IPS DF 6.9 (cell line): Measurements from ENCODE around the gene STX8.
"Not testable (repeated sequence)": the region's sequence is repeated elsewhere in the genome, so short reads cannot be mapped to it uniquely, and the experiment has no call there.

Experiments used
- DNase-seq: peaks from one replicate; pipeline ENCODE4 v3.0.0-alpha.2; 2013; ENCODE audit warnings: low read depth, low spot score
- H3K27ac ChIP-seq: one replicate; pipeline ENCODE4 v1.5.1; 2013; ENCODE audit warnings: low read length, control low read depth
- H3K27me3 ChIP-seq: 2 replicates; pipeline ENCODE4 v1.6.1; 2013; ENCODE audit warnings: mild to moderate bottlenecking, low read length; ENCODE audit not compliant: control insufficient read depth, insufficient read depth
- H3K36me3 ChIP-seq: 2 replicates; pipeline ENCODE4 v1.6.1; 2013; ENCODE audit warnings: low read length; ENCODE audit not compliant: control insufficient read depth, insufficient read depth
- H3K4me1 ChIP-seq: 2 replicates; pipeline ENCODE4 v1.6.1; 2013; ENCODE audit warnings: low read length; ENCODE audit not compliant: control insufficient read depth, insufficient read depth
- H3K4me3 ChIP-seq: 2 replicates; pipeline ENCODE4 v1.5.1; 2013; ENCODE audit warnings: mild to moderate bottlenecking, low read length
- H3K9me3 ChIP-seq: 2 replicates; pipeline ENCODE4 v1.6.1; 2013; ENCODE audit warnings: low read length, inconsistent platforms; ENCODE audit not compliant: control insufficient read depth, insufficient read depth
- WGBS: extraction: QIAGEN DNeasy Blood & Tissue Kit; methylation state at CpG from one replicate; pipeline ENCODE4 v1.1.7; 2013; ENCODE audit warnings: mixed read lengths, missing lambda C conversion rate; ENCODE audit not compliant: insufficient read length, insufficient coverage; 5-methylcytosine and 5-hydroxymethylcytosine counted together

The STX8 gene

DNA sequence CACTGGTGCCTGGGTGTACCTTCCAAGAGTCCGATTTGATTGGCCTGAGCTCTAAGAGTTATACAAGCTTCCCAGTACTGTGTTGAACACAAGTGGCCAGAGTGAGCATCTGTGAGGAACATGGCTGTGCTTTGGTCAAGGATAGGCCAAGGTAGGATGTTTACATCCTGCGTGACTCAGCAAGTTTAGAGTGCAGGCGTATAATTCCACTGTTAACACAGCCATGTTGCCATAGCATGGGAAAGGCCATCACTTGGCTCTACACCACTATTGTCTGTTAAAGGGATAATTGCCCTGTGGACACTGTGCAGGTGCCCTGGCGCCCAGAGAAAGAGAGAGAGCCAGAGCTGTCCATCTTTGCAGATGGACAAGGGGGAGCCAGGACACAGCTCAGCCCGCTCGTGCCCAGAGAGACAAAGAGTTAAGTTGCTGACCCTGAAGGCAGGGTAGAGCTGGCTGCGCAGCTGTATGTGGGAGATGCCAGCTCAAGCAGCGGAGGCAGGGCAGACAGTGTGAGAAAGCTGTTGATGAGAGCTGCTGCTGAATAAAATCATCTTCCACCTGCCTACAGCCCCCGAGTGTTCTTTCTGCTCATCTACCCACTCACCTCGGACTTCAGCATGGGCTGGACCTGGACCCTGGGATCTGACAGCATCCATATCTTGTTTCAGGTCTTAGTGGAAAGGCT, 12.5 kb upstream of the STX8 start:
- WGBS, result no CpG with 5 or more reads among the region's 10 CpGs
- H3K4me1 ChIP-seq, result no peaks in the 10 kb centered on the region
- no peaks in the 10 kb centered on the region for H3K9me3 ChIP-seq
- H3K4me3 ChIP-seq, result no peak overlapping the region
- H3K27me3 ChIP-seq, result no peaks in the 10 kb centered on the region
- no peaks in the 10 kb centered on the region for H3K36me3 ChIP-seq
- no peak for DNase-seq
- H3K27ac ChIP-seq, result no peak overlapping the region

DNA sequence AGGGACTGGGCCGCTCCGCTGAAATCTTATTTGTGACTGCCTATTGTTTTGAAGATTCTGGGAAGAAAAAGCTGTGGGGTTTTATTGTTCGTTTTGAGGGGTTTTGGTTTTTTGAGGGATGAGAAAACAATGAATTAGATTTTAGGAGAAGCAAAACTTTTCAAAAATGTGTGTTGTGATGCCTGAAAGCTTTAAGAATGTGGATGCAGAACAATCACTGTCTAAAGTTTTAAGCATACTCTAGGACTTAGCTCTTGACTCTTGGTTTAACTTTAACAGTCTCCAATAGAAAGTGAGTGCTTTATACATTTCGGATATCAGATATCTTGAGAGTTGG, 1.7 kb upstream of the STX8 start:
- Histone ChIP-seq H3K9me3 (no peaks in the 10 kb centered on the region), H3K4me3 (no peak overlapping the region), H3K36me3 (no peaks in the 10 kb centered on the region), H3K27me3 (no peaks in the 10 kb centered on the region), H3K27ac (no peak overlapping the region), H3K4me1 (no peaks in the 10 kb centered on the region)
- DNase-seq, result no peak
- 100% methylated on average over 1 of the region's 4 CpGs for WGBS

DNA sequence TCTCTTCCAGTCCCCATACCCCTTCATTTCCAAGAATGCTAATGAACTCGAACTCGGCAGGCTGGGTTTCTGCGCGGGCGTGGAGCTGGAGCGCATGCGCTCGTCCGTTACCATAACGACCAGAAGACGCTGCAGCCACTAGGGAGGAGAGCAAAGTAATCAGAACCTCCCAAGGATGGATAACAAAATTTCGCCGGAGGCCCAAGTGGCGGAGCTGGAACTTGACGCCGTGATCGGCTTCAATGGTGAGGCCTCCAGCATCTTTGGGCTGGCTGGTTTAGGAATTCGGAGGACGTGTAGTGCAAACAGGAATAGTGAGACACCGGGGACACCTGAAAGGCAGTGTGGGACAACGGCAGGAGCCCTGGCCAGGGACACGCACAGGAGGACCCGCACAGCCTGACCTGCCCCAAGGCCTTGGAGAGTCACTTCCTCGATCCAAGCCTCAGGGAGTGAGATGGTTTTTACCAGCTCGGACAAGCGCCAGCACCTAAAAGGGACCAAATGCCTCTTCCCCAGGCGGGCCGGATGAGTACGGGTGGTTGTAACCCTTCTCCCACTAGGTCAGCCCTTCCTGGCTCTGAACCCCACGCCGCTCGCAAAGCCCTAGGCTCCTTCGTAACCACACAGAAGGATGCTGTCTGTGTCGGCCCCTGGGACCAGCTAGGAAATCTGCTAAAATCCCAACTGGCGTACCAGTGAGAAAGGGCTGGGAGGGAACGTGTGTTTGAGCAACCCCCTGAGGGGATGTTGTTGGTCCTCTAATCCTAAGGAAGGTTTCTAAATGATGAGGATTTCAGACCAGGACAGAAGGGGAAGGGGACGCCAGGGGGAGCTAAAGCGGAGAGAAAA, 1.1 kb upstream of the STX8 start, which contains the start of gene CFAP52:
Gene CFAP52, plus strand, starts transcription at position 122 of the 852 bp plus-strand sequence. Its CDS starts 54 bp downstream, at position 176.
- Histone ChIP-seq H3K4me1 (no peaks in the 10 kb centered on the region), H3K27me3 (no peaks in the 10 kb centered on the region), H3K27ac (no peak within 1 kb of the TSS), H3K36me3 (no peaks in the 10 kb centered on the region), H3K9me3 (no peaks in the 10 kb centered on the region), H3K4me3 (peak within 1 kb of the TSS; percentile 98)
- peak; percentile 74 for DNase-seq
- WGBS, result no CpG with 5 or more reads among the region's 38 CpGs

- no peak overlapping the region for H3K4me3 ChIP-seq
- no peaks in the 10 kb centered on the region; the same call in 1 of the 2 replicates for H3K36me3 ChIP-seq
- H3K4me1 ChIP-seq, result no peaks in the 10 kb centered on the region
- DNase-seq, result no peak
- WGBS, result no CpG with 5 or more reads among the region's 10 CpGs
- H3K9me3 ChIP-seq, result no peaks in the 10 kb centered on the region
- no peaks in the 10 kb centered on the region for H3K27me3 ChIP-seq
- H3K27ac ChIP-seq, result no peak overlapping the region
Measured at GRCh38 chr17:9571201-9571600, 4.4 kb downstream of the STX8 start.

DNA sequence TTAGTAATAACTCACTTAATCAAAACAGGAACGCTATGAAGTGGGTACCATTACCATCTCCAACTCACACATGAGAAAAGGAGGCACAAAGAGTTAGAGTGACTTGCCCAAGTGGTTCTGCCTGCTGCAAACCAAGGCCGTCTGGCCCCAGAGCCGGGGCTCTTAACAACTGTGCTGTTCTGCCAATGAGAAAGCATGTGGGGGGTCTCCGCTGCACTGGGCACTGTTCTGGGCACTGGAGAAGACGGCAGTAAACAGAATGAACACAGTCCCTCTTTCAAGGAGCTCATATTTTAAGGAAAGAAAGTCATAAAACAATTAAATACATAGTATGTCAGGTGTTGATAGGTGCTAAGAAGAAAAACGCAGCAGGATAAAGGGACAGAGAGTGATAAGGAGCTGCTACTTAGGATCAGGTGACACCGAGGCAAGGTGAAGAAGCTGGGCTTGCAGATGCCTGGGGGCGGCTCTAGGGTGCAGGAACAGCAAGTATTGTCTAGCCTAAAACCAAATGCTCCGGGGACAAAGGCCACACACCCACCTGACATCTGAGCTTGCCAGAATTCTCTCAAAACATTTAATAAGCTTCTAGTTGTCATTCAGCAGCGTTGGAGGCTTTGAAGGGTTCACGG, 6.5 kb downstream of the STX8 start:
- no peaks in the 10 kb centered on the region for H3K9me3 ChIP-seq
- no peak for DNase-seq
- H3K27ac ChIP-seq, result no peak overlapping the region
- no peaks in the 10 kb centered on the region for H3K27me3 ChIP-seq
- no peaks in the 10 kb centered on the region for H3K4me1 ChIP-seq
- no CpG with 5 or more reads among the region's 11 CpGs for WGBS
- no peak overlapping the region for H3K4me3 ChIP-seq
- no peaks in the 10 kb centered on the region; the same call in 1 of the 2 replicates for H3K36me3 ChIP-seq

DNA sequence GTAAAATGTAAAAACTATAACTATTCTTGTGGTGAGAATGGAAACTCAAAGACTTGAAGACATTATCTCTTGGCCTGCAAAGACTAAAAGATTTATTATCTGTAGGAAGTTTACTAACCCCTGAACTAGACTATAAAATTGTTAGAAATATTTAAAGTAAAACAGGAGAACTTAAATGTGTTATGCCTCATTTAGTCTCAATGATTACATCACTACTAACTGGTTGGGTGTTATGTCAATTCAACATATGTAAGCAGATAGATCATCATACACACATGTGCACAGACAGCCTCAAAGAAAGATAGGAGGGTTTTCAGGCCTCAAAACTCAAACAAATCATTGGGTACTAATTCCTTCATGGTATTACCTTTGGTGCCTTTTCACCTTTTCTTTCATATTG, 7.6 kb downstream of the STX8 start:
- H3K9me3 ChIP-seq, result no peaks in the 10 kb centered on the region
- H3K4me3 ChIP-seq, result no peak overlapping the region
- no peaks in the 10 kb centered on the region for H3K27me3 ChIP-seq
- no peaks in the 10 kb centered on the region; the same call in 1 of the 2 replicates for H3K36me3 ChIP-seq
- H3K4me1 ChIP-seq, result no peaks in the 10 kb centered on the region
- H3K27ac ChIP-seq, result no peak overlapping the region
- DNase-seq, result no peak

GRCh38 chr17:9566739-9567138, 8.9 kb downstream of the STX8 start:
- not testable (repeated sequence) for H3K4me3 ChIP-seq, H3K27me3 ChIP-seq, H3K9me3 ChIP-seq, H3K4me1 ChIP-seq, H3K36me3 ChIP-seq, DNase-seq, H3K27ac ChIP-seq
- WGBS, result no CpG with 5 or more reads among the region's 5 CpGs

DNA sequence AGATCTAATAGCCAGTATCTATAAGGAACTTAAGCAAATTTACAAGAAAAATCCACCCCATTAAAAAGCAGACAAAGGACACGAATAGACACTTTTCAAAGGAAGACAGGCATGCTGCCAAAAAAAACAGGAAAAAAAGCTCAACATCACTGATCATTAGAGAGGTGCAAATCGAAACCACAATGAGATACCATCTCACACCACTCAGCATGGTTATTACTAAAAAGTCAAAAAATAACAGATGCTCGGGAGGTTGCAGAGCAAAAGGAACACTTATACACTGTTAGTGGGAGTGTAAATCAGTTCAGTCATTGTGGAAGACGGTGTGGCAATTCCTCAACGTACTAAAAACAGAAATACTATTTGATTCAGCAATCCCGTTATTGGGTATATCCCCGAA, 9.6 kb downstream of the STX8 start:
- H3K9me3 ChIP-seq, result no peaks in the 10 kb centered on the region
- no peak overlapping the region for H3K27ac ChIP-seq
- no peaks in the 10 kb centered on the region for H3K4me1 ChIP-seq
- no peak for DNase-seq
- H3K36me3 ChIP-seq, result no peaks in the 10 kb centered on the region; the same call in 1 of the 2 replicates
- WGBS, result no CpG with 5 or more reads among the region's 7 CpGs
- no peaks in the 10 kb centered on the region for H3K27me3 ChIP-seq
- no peak overlapping the region for H3K4me3 ChIP-seq

DNA sequence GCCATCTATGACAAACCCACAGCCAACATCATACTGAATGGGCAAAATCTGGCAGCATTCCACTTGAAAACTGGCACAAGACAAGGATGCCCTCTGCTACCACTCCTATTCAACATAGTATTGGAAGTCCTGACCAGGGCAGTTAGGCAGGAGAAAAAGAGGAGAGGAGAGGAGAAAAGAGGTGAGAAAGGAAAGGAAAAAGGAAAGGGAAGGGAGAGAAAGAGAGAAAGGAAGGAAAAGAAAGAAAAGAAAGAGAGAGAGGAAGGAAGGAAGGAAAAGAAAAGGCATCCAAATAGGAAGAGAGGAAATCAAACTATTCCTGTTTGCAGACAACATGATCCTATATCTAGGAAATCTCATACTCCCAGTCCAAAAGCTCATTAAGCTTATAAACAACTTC, 11.5 kb downstream of the STX8 start:
- no peaks in the 10 kb centered on the region; the same call in 1 of the 2 replicates for H3K36me3 ChIP-seq
- no peak overlapping the region for H3K27ac ChIP-seq
- no peaks in the 10 kb centered on the region for H3K4me1 ChIP-seq
- H3K9me3 ChIP-seq, result no peaks in the 10 kb centered on the region
- no peak for DNase-seq
- no peaks in the 10 kb centered on the region for H3K27me3 ChIP-seq
- no peak overlapping the region for H3K4me3 ChIP-seq

- WGBS, result no CpG with 5 or more reads among the region's 9 CpGs
- Histone ChIP-seq H3K27me3 (no peaks in the 10 kb centered on the region), H3K4me3 (no peak overlapping the region), H3K36me3 (no peaks in the 10 kb centered on the region), H3K4me1 (no peaks in the 10 kb centered on the region), H3K9me3 (no peaks in the 10 kb centered on the region), H3K27ac (no peak overlapping the region)
- no peak for DNase-seq
Measured at GRCh38 chr17:9557857-9558256, 17.8 kb downstream of the STX8 start.
